Measurements from ENCODE around the gene KCNIP4. TPM values are rescaled to one million over a fixed set of nuclear protein-coding genes. Genes with fewer than 3 reads are reported as not detected.

KCNIP4 gene
- total RNA-seq, 1 donor from 2014 or later, result 6.2 TPM

- Mint-ChIP-seq H3K9me3 (no peaks in the 10 kb centered on the region), H3K36me3 (no peaks in the 10 kb centered on the region), H3K4me1 (ENCODE audit: unreplicated experiment) (no peaks in the 10 kb centered on the region), H3K27me3 (no peaks in the 10 kb centered on the region), H3K27ac (no peak overlapping the region), H3K4me3 (no peak overlapping the region)
- DNase-seq (ENCODE audit: extremely low spot score, unreplicated experiment), result no peak
- TF ChIP-seq CTCF (conservative IDR thresholded peaks at IDR 0.05), result no peak
Measured at GRCh38 chr4:21126014-21126512, 822.5 kb downstream of the KCNIP4 start.

DNA sequence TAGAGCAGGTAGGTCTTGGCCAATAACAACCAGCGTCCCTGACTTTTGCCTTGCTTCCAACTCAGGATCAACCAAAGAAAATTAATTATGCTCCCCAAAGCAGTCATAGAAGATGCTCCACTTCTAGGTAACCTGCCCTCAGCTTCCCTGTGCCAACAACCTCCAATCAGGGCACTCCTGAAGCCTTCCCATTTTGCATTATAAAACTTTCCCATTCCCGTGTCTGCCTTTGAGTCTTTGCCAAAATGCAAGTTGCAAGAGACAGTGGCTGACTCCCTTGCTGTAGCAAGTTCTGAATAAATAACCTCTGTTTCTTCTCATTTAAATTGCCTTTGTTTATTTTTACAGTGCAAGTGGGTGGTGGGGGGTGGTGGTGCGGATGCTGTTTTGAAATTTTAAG, 830.3 kb downstream of the KCNIP4 start:
- no peaks in the 10 kb centered on the region for H3K36me3 Mint-ChIP-seq
- peaks cover 4% of the 10 kb centered on the region for H3K4me1 Mint-ChIP-seq (ENCODE audit: unreplicated experiment)
- peaks cover 8% of the 10 kb centered on the region for H3K27me3 Mint-ChIP-seq
- no peak for TF ChIP-seq CTCF (conservative IDR thresholded peaks at IDR 0.05)
- peaks cover 3% of the 10 kb centered on the region for H3K9me3 Mint-ChIP-seq
- H3K4me3 Mint-ChIP-seq, result no peak overlapping the region
- no peak for DNase-seq (ENCODE audit: extremely low spot score, unreplicated experiment)
- no peak overlapping the region for H3K27ac Mint-ChIP-seq

DNA sequence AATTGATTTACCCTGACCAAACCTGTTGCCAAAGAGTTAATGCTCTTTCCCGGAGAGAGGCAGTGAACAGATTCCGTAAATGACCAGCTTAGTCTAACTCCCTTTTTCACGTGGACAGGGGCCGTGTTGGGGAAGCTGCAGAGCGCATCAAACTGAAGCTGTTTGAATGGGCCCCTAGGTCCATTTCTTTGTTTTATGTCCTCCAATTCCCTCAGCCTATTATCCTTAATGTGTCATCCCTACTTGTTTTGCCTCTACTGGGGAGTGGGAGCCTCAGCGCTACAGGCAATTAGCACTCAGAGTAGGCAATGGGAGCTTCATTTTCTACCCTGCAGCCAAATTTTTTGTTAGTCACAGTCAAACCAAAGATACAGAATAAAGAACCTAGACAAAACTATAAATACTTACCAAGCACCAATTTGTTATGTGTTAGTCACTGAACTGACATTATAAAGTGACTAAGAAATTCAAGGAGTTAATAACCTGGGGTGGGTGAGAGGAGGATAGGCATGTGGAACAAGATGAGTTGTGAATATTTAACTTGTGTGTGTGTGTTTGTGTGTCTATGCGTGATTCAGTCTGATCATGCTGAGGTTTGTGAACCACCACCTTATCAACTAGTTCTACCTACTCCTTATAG, 830.9 kb downstream of the KCNIP4 start:
- Mint-ChIP-seq H3K36me3 (no peaks in the 10 kb centered on the region), H3K27me3 (peaks cover 8% of the 10 kb centered on the region), H3K4me3 (no peak overlapping the region), H3K4me1 (ENCODE audit: unreplicated experiment) (peaks cover 4% of the 10 kb centered on the region), H3K9me3 (peaks cover 3% of the 10 kb centered on the region), H3K27ac (no peak overlapping the region)
- TF ChIP-seq CTCF (conservative IDR thresholded peaks at IDR 0.05), result no peak
- DNase-seq (ENCODE audit: extremely low spot score, unreplicated experiment), result no peak

GRCh38 chr4:21113496-21114223, 834.9 kb downstream of the KCNIP4 start:
- H3K27ac Mint-ChIP-seq, result no peak overlapping the region
- no peaks in the 10 kb centered on the region for H3K9me3 Mint-ChIP-seq
- no peak for TF ChIP-seq CTCF (conservative IDR thresholded peaks at IDR 0.05)
- peaks cover 4% of the 10 kb centered on the region for H3K4me1 Mint-ChIP-seq (ENCODE audit: unreplicated experiment)
- DNase-seq (ENCODE audit: extremely low spot score, unreplicated experiment), result no peak
- no peak overlapping the region for H3K4me3 Mint-ChIP-seq
- no peaks in the 10 kb centered on the region for H3K36me3 Mint-ChIP-seq
- H3K27me3 Mint-ChIP-seq, result peaks cover 5% of the 10 kb centered on the region

DNA sequence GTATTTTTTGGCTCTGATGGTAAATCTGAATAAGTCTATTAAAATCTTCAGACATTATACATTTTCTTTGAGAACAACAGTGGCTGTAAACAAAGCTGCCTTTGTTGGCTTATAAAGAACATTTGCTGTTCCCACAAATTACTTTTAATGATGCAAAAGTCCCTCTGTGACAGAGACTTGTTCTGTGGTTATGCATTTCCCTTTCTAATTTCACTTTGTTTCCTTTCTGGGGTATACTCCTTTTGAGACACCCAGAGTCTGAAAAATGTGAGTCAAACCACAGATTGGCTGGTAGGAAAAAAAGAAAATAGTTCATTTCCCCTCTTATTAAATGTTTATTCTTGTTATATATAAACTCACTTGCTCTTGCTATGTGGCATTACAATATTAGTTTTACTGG, 845.9 kb downstream of the KCNIP4 start:
- TF ChIP-seq CTCF (conservative IDR thresholded peaks at IDR 0.05), result no peak

More for the DNA sequence above, 845.9 kb downstream of the KCNIP4 start:
- no peak for DNase-seq (ENCODE audit: extremely low spot score, unreplicated experiment)
- no peaks in the 10 kb centered on the region for H3K36me3 Mint-ChIP-seq
- H3K27me3 Mint-ChIP-seq, result no peaks in the 10 kb centered on the region
- H3K27ac Mint-ChIP-seq, result no peak overlapping the region
- H3K4me3 Mint-ChIP-seq, result no peak overlapping the region
- H3K4me1 Mint-ChIP-seq (ENCODE audit: unreplicated experiment), result no peaks in the 10 kb centered on the region
- no peaks in the 10 kb centered on the region for H3K9me3 Mint-ChIP-seq
